ENCODE data around the gene SLC34A3.
"Not testable (repeated sequence)": the region's sequence is repeated elsewhere in the genome, so short reads cannot be mapped to it uniquely, and the experiment has no call there.

Gene SLC34A3

GRCh38 chr9:137255448-137256114, 24.9 kb downstream of the SLC34A3 start:
- peak in 1 of 2 donors; percentile 22 for DNase-seq (ENCODE audit: low read depth in 2 of 2)

GRCh38 chr9:137256362-137256761, 25.7 kb downstream of the SLC34A3 start:
- DNase-seq (ENCODE audit: low read depth in 2 of 2), result no peak

- no peak for DNase-seq (ENCODE audit: low read depth in 2 of 2)
Observed at GRCh38 chr9:137256856-137257255, 26.2 kb downstream of the SLC34A3 start.

GRCh38 chr9:137262173-137262908, 31.6 kb downstream of the SLC34A3 start:
- not testable (repeated sequence) for DNase-seq (ENCODE audit: low read depth in 2 of 2)

- no peak for DNase-seq (ENCODE audit: low read depth in 2 of 2)
Observed at GRCh38 chr9:137262909-137263285, 32.2 kb downstream of the SLC34A3 start.

- no peak for DNase-seq (ENCODE audit: low read depth in 2 of 2)
Observed at GRCh38 chr9:137263506-137263905, 32.8 kb downstream of the SLC34A3 start.

- DNase-seq (ENCODE audit: low read depth in 2 of 2), result no peak
Observed at GRCh38 chr9:137264067-137264466, 33.4 kb downstream of the SLC34A3 start.

GRCh38 chr9:137265496-137266161, 34.9 kb downstream of the SLC34A3 start:
- no peak for DNase-seq (ENCODE audit: low read depth in 2 of 2)

- no peak for DNase-seq (ENCODE audit: low read depth in 2 of 2)
Observed at GRCh38 chr9:137266162-137266527, 35.4 kb downstream of the SLC34A3 start.

- no peak for DNase-seq (ENCODE audit: low read depth in 2 of 2)
Observed at GRCh38 chr9:137266585-137267453, 36.1 kb downstream of the SLC34A3 start.

GRCh38 chr9:137267933-137268355, 37.2 kb downstream of the SLC34A3 start:
- no peak for DNase-seq (ENCODE audit: low read depth in 2 of 2)

GRCh38 chr9:137268538-137269201, 38.0 kb downstream of the SLC34A3 start:
- DNase-seq (ENCODE audit: low read depth in 2 of 2), result no peak

GRCh38 chr9:137269231-137269772, 38.6 kb downstream of the SLC34A3 start:
- DNase-seq (ENCODE audit: low read depth in 2 of 2), result no peak

GRCh38 chr9:137270929-137271695, 40.4 kb downstream of the SLC34A3 start:
- DNase-seq (ENCODE audit: low read depth in 2 of 2), result no peak

- DNase-seq (ENCODE audit: low read depth in 2 of 2), result no peak
Observed at GRCh38 chr9:137271696-137272076, 41.0 kb downstream of the SLC34A3 start.

- no peak for DNase-seq (ENCODE audit: low read depth in 2 of 2)
Observed at GRCh38 chr9:137272241-137273094, 41.8 kb downstream of the SLC34A3 start.

- no peak for DNase-seq (ENCODE audit: low read depth in 2 of 2)
Observed at GRCh38 chr9:137273095-137273490, 42.4 kb downstream of the SLC34A3 start.

GRCh38 chr9:137273611-137274320, 43.1 kb downstream of the SLC34A3 start:
- DNase-seq (ENCODE audit: low read depth in 2 of 2), result no peak

- no peak for DNase-seq (ENCODE audit: low read depth in 2 of 2)
Observed at GRCh38 chr9:137275203-137275587, 44.5 kb downstream of the SLC34A3 start.

Measured in stimulated activated CD4-positive, alpha-beta T cell treated with anti-CD3 and anti-CD28 coated beads, Interleukin-15, amount 100 ng/mL, for 48 hours (primary cell).